CD4-positive, CD25-positive, alpha-beta regulatory T cell (primary cell): ENCODE data around the gene SLC27A2. TPM values are rescaled to one million over a fixed set of nuclear protein-coding genes. Genes with fewer than 3 reads are reported as not detected.

Source experiments
- ATAC-seq, 2 donors: fragments of 150-1000 bp; cut with Tn5 transposase; one replicate each; pipeline ENCODE4 v1.10.0; 2021; ENCODE audit warnings: low read depth in 2 of 2, moderate number of reproducible peaks in 2 of 2, moderate library complexity in 1 of 2
- DNase-seq, 3 donors: peaks; one replicate each; pipeline versions ENCODE4 v3.0.0 to v3.0.0-alpha.2; 2012 to 2022; ENCODE audit warnings: mixed read lengths in 1 of 3
- H3K27ac ChIP-seq: one replicate; pipeline ENCODE4 v1.7.0; 2013; ENCODE audit warnings: mild to moderate bottlenecking, low read length; ENCODE audit not compliant: insufficient read depth, poor library complexity, severe bottlenecking
- H3K27me3 ChIP-seq: one replicate; pipeline ENCODE4 v1.7.0; 2013; ENCODE audit warnings: low read length; ENCODE audit not compliant: control insufficient read depth, insufficient read depth
- H3K36me3 ChIP-seq: one replicate; pipeline ENCODE4 v1.7.0; 2013; ENCODE audit warnings: mild to moderate bottlenecking, low read length, moderate library complexity; ENCODE audit not compliant: control insufficient read depth, insufficient read depth
- H3K4me1 ChIP-seq: 2 replicates; pipeline ENCODE4 v1.7.0; 2013; ENCODE audit warnings: mild to moderate bottlenecking, low read length; ENCODE audit not compliant: insufficient read depth, control insufficient read depth, poor library complexity, severe bottlenecking
- H3K4me3 ChIP-seq: one replicate; pipeline ENCODE4 v1.7.0; 2013; ENCODE audit warnings: low read depth, mild to moderate bottlenecking, low read length, moderate library complexity
- H3K9me3 ChIP-seq, 2 experiments: 1 replicate in 1 of 2; 2 replicates in 1 of 2; pipeline ENCODE4 v1.7.0; 2013; ENCODE audit warnings: low read length in 2 of 2, mild to moderate bottlenecking in 1 of 2, moderate library complexity in 1 of 2; ENCODE audit not compliant: control insufficient read depth in 2 of 2
- H3K27ac Mint-ChIP-seq, 3 donors: one replicate each; pipeline ENCODE4 v1.8.0; 2020 to 2022; ENCODE audit warnings: mild to moderate bottlenecking in 3 of 3, mixed read lengths in 3 of 3, moderate library complexity in 2 of 3
- H3K27me3 Mint-ChIP-seq: one replicate; pipeline ENCODE4 v1.8.0; 2022; ENCODE audit warnings: mild to moderate bottlenecking, mixed read lengths
- H3K36me3 Mint-ChIP-seq: one replicate; pipeline ENCODE4 v1.8.0; 2020; ENCODE audit warnings: mixed read lengths
- H3K4me1 Mint-ChIP-seq, 4 donors: one replicate each; pipeline ENCODE4 v1.8.0; 2020 to 2022; ENCODE audit warnings: mixed read lengths in 4 of 4, mild to moderate bottlenecking in 1 of 4
- H3K4me3 Mint-ChIP-seq, 4 donors: one replicate each; pipeline ENCODE4 v1.8.0; 2020 to 2022; ENCODE audit warnings: mild to moderate bottlenecking in 4 of 4, mixed read lengths in 4 of 4, moderate library complexity in 3 of 4
- H3K9me3 Mint-ChIP-seq, 7 donors: one replicate each; pipeline ENCODE4 v1.8.0; 2020 to 2022; ENCODE audit warnings: mixed read lengths in 7 of 7, mild to moderate bottlenecking in 3 of 7, moderate library complexity in 2 of 7
- polyA plus RNA-seq, 4 donors: library from polyadenylated mRNA; unstranded; fragments of 300-500 nt; fragmentation: Illumina TruSeq; gene quantifications; one replicate each; pipeline ENCODE4 v1.2.3, GENCODE V29; 2021
- total RNA-seq: library from RNA; stranded (reverse); gene quantifications from one replicate; pipeline ENCODE4 v1.2.3, GENCODE V29; 2022

The SLC27A2 gene
- total and polyA plus RNA-seq, 5 donors from 2014 or later = 0.63 to 1.4 (median 1.2) TPM

DNA sequence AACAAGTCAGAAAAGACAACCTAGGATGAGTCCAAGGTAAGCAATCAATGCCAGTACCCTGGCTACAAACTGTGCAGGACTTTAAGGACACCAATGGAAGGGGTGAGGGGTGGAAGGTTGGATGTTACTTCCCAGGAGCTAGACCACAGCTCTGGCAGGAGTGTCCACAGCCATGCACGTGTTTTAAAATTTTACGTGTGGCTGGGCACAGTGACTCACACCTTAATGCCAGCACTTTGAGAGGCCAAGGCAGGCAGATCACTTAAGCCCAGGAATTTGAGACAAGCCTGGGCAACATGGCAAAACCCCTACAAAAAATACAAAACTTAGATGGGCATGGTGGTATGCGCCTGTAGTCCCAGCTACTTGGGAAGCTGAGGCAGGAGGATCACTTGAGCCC lies 98.3 kb downstream of the SLC27A2 start:
- Histone ChIP-seq H3K4me3 (no peak overlapping the region), H3K27me3 (no peaks in the 10 kb centered on the region), H3K36me3 (peaks cover 10% of the 10 kb centered on the region), H3K9me3 (no peaks in the 10 kb centered on the region), H3K27ac (no peak overlapping the region), H3K4me1 (no peaks in the 10 kb centered on the region)
- DNase-seq (no peak), ATAC-seq (no peak)
- Mint-ChIP-seq H3K27ac (peak overlapping the region in 1 of 3 donors; percentile 6), H3K36me3 (peaks cover 10% of the 10 kb centered on the region), H3K4me3 (no peak overlapping the region), H3K27me3 (no peaks in the 10 kb centered on the region), H3K4me1 (peaks cover 0 to 2% (median 0%) of the 10 kb centered on the region in 4 donors), H3K9me3 (no peaks in the 10 kb centered on the region)

DNA sequence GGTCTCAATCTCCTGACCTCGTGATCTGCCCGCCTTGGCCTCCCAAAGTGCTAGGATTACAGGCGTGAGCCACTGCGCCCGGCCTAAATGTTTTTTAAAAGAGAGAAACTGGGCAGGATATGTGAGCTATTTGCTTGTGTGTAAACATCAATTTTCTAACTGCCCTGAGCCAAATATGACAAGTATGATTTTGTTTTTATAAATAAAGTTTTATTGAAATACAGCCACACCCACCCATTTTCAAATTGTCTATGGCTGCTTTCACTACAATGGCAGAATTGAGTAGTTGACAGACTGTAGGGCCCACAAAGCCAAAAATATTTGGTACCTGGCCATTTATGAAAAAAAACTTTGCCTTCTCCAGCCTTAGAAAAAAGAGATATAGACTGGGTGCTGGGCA lies 99.4 kb downstream of the SLC27A2 start:
- H3K27ac ChIP-seq = no peak overlapping the region
- no peak for ATAC-seq
- H3K27me3 ChIP-seq = no peaks in the 10 kb centered on the region
- Mint-ChIP-seq H3K9me3 (no peaks in the 10 kb centered on the region), H3K27ac (no peak overlapping the region), H3K27me3 (no peaks in the 10 kb centered on the region), H3K4me3 (no peak overlapping the region), H3K36me3 (peaks cover 14% of the 10 kb centered on the region), H3K4me1 (peaks cover 0 to 2% (median 0%) of the 10 kb centered on the region in 4 donors)
- no peaks in the 10 kb centered on the region for H3K4me1 ChIP-seq
- no peak overlapping the region for H3K4me3 ChIP-seq
- H3K36me3 ChIP-seq = peaks cover 18% of the 10 kb centered on the region
- no peaks in the 10 kb centered on the region for H3K9me3 ChIP-seq
- no peak for DNase-seq

Other genes with a start within 250 kb of the SLC27A2 start
- gene ATP8B4, start 63.0 kb upstream of the SLC27A2 start, total RNA-seq = 2.8 TPM
- not detected for gene ATP8B4, start 63.0 kb upstream of the SLC27A2 start, polyA plus RNA-seq
- gene HDC, start 83.5 kb downstream of the SLC27A2 start, total RNA-seq = 3.5 TPM
- not detected for gene HDC, start 83.5 kb downstream of the SLC27A2 start, polyA plus RNA-seq
- 31.0 TPM for gene GABPB1, start 173.0 kb downstream of the SLC27A2 start, total RNA-seq
- gene GABPB1, start 173.0 kb downstream of the SLC27A2 start, polyA plus RNA-seq = 10 to 100 TPM; 29.9 to 38.3 (median 34.2) TPM
- gene USP8, start 242.2 kb downstream of the SLC27A2 start, total RNA-seq = 76.8 TPM
- 10 to 100 TPM; 35.4 to 54.7 (median 44.9) TPM for gene USP8, start 242.2 kb downstream of the SLC27A2 start, polyA plus RNA-seq